ENCODE data around the gene VTI1A. TPM values are rescaled to one million over a fixed set of nuclear protein-coding genes. Genes with fewer than 3 reads are reported as not detected.

Gene VTI1A
- total RNA-seq, 2 donors from 2014 or later = 53.3 to 57.5 TPM

DNA sequence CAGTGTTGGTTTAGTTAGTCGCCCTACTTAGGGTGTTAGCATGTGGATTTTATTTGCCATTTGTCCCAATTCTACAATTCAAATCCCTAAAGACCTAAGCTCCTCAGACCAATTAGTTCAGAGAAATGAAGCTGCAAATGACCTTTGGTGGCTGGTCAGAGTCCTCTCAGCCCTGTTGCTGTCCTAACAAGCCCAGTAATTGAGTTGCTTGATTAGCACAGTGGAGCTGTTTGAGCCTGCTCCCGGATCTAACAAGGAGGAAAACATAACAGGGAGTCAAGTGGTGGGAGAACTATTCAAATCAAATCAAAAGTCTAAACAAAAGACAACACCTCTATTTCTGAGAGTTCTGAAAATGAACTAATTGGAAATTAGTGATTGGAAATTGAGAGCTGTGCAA, 22.4 kb upstream of the VTI1A start:
- WGBS = 61% methylated on average over 2 of the region's 2 CpGs
- H3K27me3 ChIP-seq (replicated peaks; ENCODE audit: insufficient read depth) = no peaks in the 10 kb centered on the region
- intact Hi-C loops (cut with DNase I) = no loop called here
- no peaks in the 10 kb centered on the region for H3K4me1 ChIP-seq (replicated peaks)
- H3K36me3 ChIP-seq = no peaks in the 10 kb centered on the region
- no peak overlapping the region for H3K4me3 ChIP-seq
- H3K9me3 ChIP-seq = no peaks in the 10 kb centered on the region
- TF ChIP-seq, protein P1, sequence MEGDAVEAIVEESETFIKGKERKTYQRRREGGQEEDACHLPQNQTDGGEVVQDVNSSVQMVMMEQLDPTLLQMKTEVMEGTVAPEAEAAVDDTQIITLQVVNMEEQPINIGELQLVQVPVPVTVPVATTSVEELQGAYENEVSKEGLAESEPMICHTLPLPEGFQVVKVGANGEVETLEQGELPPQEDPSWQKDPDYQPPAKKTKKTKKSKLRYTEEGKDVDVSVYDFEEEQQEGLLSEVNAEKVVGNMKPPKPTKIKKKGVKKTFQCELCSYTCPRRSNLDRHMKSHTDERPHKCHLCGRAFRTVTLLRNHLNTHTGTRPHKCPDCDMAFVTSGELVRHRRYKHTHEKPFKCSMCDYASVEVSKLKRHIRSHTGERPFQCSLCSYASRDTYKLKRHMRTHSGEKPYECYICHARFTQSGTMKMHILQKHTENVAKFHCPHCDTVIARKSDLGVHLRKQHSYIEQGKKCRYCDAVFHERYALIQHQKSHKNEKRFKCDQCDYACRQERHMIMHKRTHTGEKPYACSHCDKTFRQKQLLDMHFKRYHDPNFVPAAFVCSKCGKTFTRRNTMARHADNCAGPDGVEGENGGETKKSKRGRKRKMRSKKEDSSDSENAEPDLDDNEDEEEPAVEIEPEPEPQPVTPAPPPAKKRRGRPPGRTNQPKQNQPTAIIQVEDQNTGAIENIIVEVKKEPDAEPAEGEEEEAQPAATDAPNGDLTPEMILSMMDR (IDR thresholded peaks at IDR 0.05) = no peak
- TF ChIP-seq POLR2A (IDR thresholded peaks at IDR 0.05) = no peak
- TF ChIP-seq POLR2AphosphoS5 (IDR thresholded peaks at IDR 0.05) = no peak
- DNase-seq (ENCODE audit: low spot score) = no peak
- H3K27ac ChIP-seq = no peak overlapping the region

DNA sequence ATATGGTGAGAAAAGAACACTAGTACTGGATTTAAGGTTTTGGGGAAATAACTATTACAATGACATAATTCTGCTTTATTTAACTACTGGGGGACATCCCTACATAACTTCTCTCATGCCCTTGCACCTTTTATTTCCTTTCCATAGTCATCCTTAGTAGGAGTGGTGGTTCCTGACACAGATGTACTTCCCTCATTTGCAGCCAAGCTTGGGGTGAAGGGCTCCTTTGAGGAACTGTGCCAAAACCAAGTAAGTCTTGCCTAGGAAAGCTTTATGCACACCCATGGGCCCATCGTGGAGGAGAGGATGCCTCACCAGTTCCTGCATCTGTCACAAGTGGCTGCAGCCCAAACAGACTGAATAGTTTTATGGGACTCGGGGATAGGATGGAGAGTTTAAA, 20.9 kb upstream of the VTI1A start:
- TF ChIP-seq, protein P1 (IDR thresholded peaks at IDR 0.05) = no peak
- TF ChIP-seq POLR2AphosphoS5 (IDR thresholded peaks at IDR 0.05) = no peak
- TF ChIP-seq POLR2A (IDR thresholded peaks at IDR 0.05) = no peak
- DNase-seq (ENCODE audit: low spot score) = no peak
- Histone ChIP-seq H3K9me3 (no peaks in the 10 kb centered on the region), H3K36me3 (no peaks in the 10 kb centered on the region), H3K4me1 (replicated peaks) (no peaks in the 10 kb centered on the region), H3K4me3 (no peak overlapping the region), H3K27ac (no peak overlapping the region), H3K27me3 (replicated peaks; ENCODE audit: insufficient read depth) (no peaks in the 10 kb centered on the region)
- intact Hi-C loops (cut with DNase I) = no loop called here
- WGBS = 78% methylated on average over 2 of the region's 2 CpGs

DNA sequence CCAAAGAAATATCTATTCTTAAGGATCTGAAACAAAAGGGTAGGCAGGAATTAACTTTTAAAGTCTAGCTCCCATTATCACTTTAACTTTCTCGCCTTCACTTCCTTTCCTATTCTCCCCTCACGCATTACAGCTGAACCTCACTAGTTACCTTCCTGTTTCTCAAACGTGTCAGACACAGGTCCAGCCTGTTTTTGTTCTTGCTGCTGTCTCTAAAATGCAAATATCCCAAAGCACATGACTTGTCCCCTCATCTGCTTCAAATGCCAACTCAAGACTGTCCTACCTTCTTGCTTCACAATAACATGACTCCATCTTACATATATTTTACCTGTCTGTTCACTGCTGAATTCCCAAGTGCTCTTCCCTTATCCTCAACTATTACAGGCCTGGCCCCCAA, 17.9 kb upstream of the VTI1A start:
- intact Hi-C loops (cut with DNase I) = no loop called here
- DNase-seq (ENCODE audit: low spot score) = no peak
- TF ChIP-seq POLR2A (IDR thresholded peaks at IDR 0.05) (no peak), POLR2AphosphoS5 (IDR thresholded peaks at IDR 0.05) (no peak)
- TF ChIP-seq, protein P1 (IDR thresholded peaks at IDR 0.05) = no peak
- Histone ChIP-seq H3K36me3 (no peaks in the 10 kb centered on the region), H3K27ac (no peak overlapping the region), H3K4me3 (no peak overlapping the region), H3K4me1 (replicated peaks) (no peaks in the 10 kb centered on the region), H3K9me3 (no peaks in the 10 kb centered on the region), H3K27me3 (replicated peaks; ENCODE audit: insufficient read depth) (no peaks in the 10 kb centered on the region)
- 73% methylated on average over 3 of the region's 3 CpGs for WGBS

GRCh38 chr10:112429654-112430230, 17.3 kb upstream of the VTI1A start:
- H3K9me3 ChIP-seq = no peaks in the 10 kb centered on the region
- TF ChIP-seq POLR2AphosphoS5 (IDR thresholded peaks at IDR 0.05) (no peak), POLR2A (IDR thresholded peaks at IDR 0.05) (no peak)
- no peak overlapping the region for H3K4me3 ChIP-seq
- H3K27ac ChIP-seq = no peak overlapping the region
- H3K27me3 ChIP-seq (replicated peaks; ENCODE audit: insufficient read depth) = no peaks in the 10 kb centered on the region
- no peaks in the 10 kb centered on the region for H3K4me1 ChIP-seq (replicated peaks)
- no peak for DNase-seq (ENCODE audit: low spot score)
- H3K36me3 ChIP-seq = no peaks in the 10 kb centered on the region
- WGBS = 84% methylated on average over 15 of the region's 15 CpGs
- intact Hi-C loops (cut with DNase I) = no loop called here

DNA sequence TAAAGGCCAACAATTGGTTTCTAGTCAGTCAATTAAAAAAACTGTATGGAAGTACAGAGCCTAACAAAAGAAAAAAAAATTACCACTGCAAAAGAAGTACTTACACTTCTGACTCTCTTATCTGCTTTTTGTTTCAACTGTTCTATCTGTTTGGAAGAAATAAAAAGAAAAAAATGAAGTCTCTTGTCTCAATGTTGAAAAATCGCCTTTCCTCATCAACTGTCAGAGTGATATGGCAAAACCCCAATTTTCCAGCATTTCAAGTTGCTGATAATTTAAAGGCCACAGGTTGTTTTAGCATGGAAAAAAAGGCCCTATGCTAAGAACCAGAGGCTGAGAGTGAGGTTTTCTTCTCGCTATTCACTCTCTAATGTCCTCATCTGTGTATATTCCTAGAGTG, 13.9 kb upstream of the VTI1A start:
- peaks cover 0 to 3% of the 10 kb centered on the region in 2 donors for H3K36me3 ChIP-seq
- intact Hi-C loops (cut with DNase I) = no loop called here
- no peak for TF ChIP-seq POLR2AphosphoS5 (IDR thresholded peaks at IDR 0.05)
- no peak for TF ChIP-seq POLR2A (IDR thresholded peaks at IDR 0.05)
- TF ChIP-seq, protein P1 (IDR thresholded peaks at IDR 0.05) = no peak
- no peaks in the 10 kb centered on the region for H3K4me1 ChIP-seq (replicated peaks)
- no peaks in the 10 kb centered on the region for H3K27me3 ChIP-seq (replicated peaks; ENCODE audit: insufficient read depth)
- H3K9me3 ChIP-seq = no peaks in the 10 kb centered on the region
- H3K4me3 ChIP-seq = no peak overlapping the region
- 96% methylated on average over 2 of the region's 2 CpGs for WGBS
- DNase-seq (ENCODE audit: low spot score) = no peak
- H3K27ac ChIP-seq = no peak overlapping the region
